DOHH2 (cell line): Measurements from ENCODE around the gene ARHGAP40.

ENCODE experiments used
- H3F3A ChIP-seq: fragments of 200-600 bp; sonication (generic), shearing (Covaris generic); 2 replicates; pipeline ENCODE4 v1.6.0; 2016; ENCODE audit warnings: antibody characterized with exemption, mild to moderate bottlenecking; ENCODE audit not compliant: control insufficient read depth, insufficient read depth
- H3K27ac ChIP-seq: fragments of 200-600 bp; sonication (generic); 2 replicates; pipeline ENCODE4 v1.5.1; 2014; ENCODE audit warnings: low read depth, mild to moderate bottlenecking, low read length, moderate library complexity
- H3K27me3 ChIP-seq: fragments of 200-600 bp; sonication (generic); 2 replicates; pipeline ENCODE4 v1.6.1; 2014; ENCODE audit warnings: mild to moderate bottlenecking, low read length, mixed read lengths; ENCODE audit not compliant: control insufficient read depth
- H3K36me3 ChIP-seq: fragments of 200-600 bp; sonication (generic); 2 replicates; pipeline ENCODE4 v1.6.1; 2014; ENCODE audit warnings: mild to moderate bottlenecking, low read length, moderate library complexity, mixed read lengths; ENCODE audit not compliant: control insufficient read depth
- H3K4me1 ChIP-seq: fragments of 200-600 bp; sonication (generic); 2 replicates; pipeline ENCODE4 v1.6.1; 2014; ENCODE audit warnings: mild to moderate bottlenecking, low read length, mixed read lengths; ENCODE audit not compliant: control insufficient read depth
- H3K4me2 ChIP-seq: fragments of 200-600 bp; sonication (generic); 2 replicates; pipeline ENCODE4 v1.6.0; 2014; ENCODE audit warnings: mild to moderate bottlenecking, low read length, moderate library complexity
- H3K4me3 ChIP-seq: fragments of 200-600 bp; sonication (generic); 2 replicates; pipeline ENCODE4 v1.5.1; 2014; ENCODE audit warnings: mild to moderate bottlenecking, low read length, mixed read lengths
- H3K79me2 ChIP-seq: fragments of 200-600 bp; sonication (generic); 2 replicates; pipeline ENCODE4 v1.6.1; 2014; ENCODE audit warnings: mild to moderate bottlenecking, low read length, mixed read lengths; ENCODE audit not compliant: control insufficient read depth
- H3K9me2 ChIP-seq: fragments of 200-600 bp; sonication (generic); replicated peaks from 2 replicates; pipeline ENCODE4 v1.6.1; 2014; ENCODE audit warnings: mild to moderate bottlenecking, low read length, mixed read lengths; ENCODE audit not compliant: control insufficient read depth
- H3K9me3 ChIP-seq: fragments of 200-600 bp; sonication (generic); 2 replicates; pipeline ENCODE4 v1.6.1; 2014; ENCODE audit warnings: antibody characterized with exemption, low read length, mixed read lengths; ENCODE audit not compliant: control insufficient read depth, insufficient read depth
- H4K20me1 ChIP-seq: fragments of 200-600 bp; sonication (generic); 2 replicates; pipeline ENCODE4 v1.6.0; 2014; ENCODE audit warnings: low read depth, mild to moderate bottlenecking, antibody characterized with exemption, low read length, moderate library complexity; ENCODE audit not compliant: control insufficient read depth, insufficient read depth
- EZH2phosphoT487 ChIP-seq: fragments of 200-600 bp; sonication (generic); IDR thresholded peaks from 2 replicates; pipeline ENCODE4 v1.6.1; 2017; ENCODE audit warnings: borderline replicate concordance, mild to moderate bottlenecking, antibody characterized with exemption, low read length, moderate library complexity, mixed read lengths
- TF ChIP-seq, protein P1 (sequence below): fragments of 200-600 bp; sonication (generic); IDR thresholded peaks from one replicate; pipeline ENCODE4 v1.5.1; 2014; ENCODE audit warnings: antibody characterized with exemption, mild to moderate bottlenecking, low read depth, low read length; ENCODE audit not compliant: poor library complexity, severe bottlenecking

The ARHGAP40 gene

DNA sequence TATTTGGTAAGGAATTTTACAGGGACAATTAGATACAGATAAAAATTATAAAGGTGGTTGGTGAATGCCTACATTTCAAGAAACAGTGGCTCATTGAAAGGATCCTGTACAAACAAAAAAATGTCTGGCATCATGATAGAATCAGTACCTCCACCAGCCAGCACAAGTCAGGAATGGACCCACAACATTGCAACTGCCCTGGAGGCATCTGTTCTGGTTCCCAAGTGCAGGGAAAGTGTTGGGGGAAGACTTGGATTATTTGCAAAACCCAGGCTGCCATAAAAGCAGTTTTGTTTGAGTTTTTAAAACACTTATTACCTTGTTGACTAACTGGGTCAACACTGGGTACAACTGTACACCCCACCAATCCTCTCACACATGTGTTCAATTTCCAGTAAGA, 24.3 kb downstream of the ARHGAP40 start:
- 0 out of 2 replicates have a peak, but pooled peaks cover under 1% of the 10 kb centered on the region for H3K27me3 ChIP-seq
- peaks cover 7% of the 10 kb centered on the region for H3K4me1 ChIP-seq
- H3K79me2 ChIP-seq = no peaks in the 10 kb centered on the region
- H3K36me3 ChIP-seq = no peaks in the 10 kb centered on the region
- TF ChIP-seq EZH2phosphoT487 = no peak
- TF ChIP-seq, protein P1, sequence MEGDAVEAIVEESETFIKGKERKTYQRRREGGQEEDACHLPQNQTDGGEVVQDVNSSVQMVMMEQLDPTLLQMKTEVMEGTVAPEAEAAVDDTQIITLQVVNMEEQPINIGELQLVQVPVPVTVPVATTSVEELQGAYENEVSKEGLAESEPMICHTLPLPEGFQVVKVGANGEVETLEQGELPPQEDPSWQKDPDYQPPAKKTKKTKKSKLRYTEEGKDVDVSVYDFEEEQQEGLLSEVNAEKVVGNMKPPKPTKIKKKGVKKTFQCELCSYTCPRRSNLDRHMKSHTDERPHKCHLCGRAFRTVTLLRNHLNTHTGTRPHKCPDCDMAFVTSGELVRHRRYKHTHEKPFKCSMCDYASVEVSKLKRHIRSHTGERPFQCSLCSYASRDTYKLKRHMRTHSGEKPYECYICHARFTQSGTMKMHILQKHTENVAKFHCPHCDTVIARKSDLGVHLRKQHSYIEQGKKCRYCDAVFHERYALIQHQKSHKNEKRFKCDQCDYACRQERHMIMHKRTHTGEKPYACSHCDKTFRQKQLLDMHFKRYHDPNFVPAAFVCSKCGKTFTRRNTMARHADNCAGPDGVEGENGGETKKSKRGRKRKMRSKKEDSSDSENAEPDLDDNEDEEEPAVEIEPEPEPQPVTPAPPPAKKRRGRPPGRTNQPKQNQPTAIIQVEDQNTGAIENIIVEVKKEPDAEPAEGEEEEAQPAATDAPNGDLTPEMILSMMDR = no peak
- no peaks in the 10 kb centered on the region for H3K9me3 ChIP-seq
- no peaks in the 10 kb centered on the region for H3F3A ChIP-seq
- no peaks in the 10 kb centered on the region for H3K9me2 ChIP-seq
- no peak overlapping the region for H3K4me3 ChIP-seq
- no peaks in the 10 kb centered on the region for H4K20me1 ChIP-seq
- no peak overlapping the region for H3K27ac ChIP-seq
- H3K4me2 ChIP-seq = no peak overlapping the region

DNA sequence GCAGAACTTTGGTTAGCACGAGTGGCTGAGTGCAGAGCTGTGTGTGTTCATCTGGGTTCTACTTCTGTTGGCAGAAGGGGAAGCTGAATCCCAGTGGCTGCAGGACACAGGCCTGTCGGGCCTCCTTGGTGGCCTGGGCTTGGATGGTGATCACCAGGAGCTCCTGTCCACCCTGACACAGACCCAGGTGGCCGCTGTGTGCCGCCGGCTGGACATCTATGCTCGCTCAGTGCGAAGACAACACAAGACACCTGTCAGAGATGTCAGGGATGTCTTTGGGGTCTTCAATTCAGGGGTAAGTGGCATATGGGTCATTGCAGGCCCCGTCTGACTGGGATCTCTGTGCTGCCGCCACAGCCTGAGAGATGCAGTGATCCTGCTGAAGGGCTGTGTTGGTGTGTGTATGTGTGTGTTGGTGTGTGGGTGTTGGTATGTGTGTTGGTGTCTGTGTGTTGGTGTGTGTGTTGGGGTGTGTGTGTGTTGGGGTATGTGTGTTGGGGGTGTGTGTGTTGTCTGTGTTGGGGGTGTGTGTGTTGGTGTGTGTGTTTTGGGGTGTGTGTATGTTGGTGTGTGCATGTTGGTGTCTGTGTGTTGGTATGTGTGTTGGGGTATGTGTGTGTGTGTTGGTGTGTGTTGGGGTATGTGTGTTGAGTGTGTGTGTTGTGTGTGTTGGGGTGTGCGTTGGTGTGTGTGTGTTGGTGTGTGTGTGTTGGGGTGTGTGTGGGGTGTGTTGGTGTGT, 25.5 kb downstream of the ARHGAP40 start:
- Histone ChIP-seq H3K4me2 (no peak overlapping the region), H3K27me3 (no peaks in the 10 kb centered on the region), H3K9me3 (no peaks in the 10 kb centered on the region), H3K79me2 (no peaks in the 10 kb centered on the region), H3K4me3 (no peak overlapping the region), H3K9me2 (no peaks in the 10 kb centered on the region), H3K36me3 (no peaks in the 10 kb centered on the region), H3K4me1 (peaks cover 7% of the 10 kb centered on the region), H4K20me1 (no peaks in the 10 kb centered on the region), H3F3A (no peaks in the 10 kb centered on the region), H3K27ac (no peak overlapping the region)
- TF ChIP-seq EZH2phosphoT487 = no peak
- TF ChIP-seq, protein P1 = no peak

DNA sequence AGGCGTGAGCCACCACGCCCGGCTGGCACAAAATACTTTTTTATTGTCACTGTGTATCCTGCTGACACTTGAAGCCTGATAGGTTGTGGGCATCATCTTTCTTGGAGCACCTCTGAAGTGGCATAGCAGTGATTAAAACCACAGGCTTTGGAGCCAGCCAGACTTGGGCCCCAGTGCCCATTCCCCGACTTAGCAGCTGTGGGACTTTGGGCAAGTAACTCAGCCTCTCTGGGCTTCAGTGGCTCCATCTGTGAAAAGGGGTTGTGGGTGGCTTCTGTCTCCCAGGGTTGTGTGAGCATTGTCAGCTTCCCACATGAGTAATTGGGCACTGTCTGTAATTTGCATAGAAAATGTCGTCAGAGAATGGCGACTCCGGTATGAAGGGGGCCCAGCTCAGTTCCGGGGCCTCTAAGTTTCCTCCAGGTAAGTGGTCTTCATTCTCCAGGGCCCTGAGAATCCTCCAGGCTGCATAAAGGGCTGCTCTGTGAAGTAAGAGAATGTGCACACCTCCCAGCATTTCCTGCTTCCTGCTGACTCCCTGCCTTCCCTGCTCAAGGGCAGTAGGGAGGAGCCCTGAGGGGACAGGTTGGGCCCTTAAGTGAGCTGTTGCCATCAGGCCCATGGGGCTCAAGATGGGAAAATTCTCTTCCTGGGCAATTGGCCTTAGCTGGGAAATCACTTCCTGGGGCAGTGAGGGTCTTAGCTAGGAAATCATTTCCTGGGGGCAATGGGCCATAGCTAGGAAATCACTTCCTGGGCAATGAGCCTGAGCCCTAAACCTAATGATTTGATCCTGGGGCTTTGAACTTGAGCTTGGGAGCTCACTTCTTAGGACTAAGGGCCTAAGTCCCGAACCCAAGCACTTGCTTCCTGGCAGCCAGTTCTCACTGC, 27.2 kb downstream of the ARHGAP40 start:
- no peaks in the 10 kb centered on the region for H3K9me2 ChIP-seq
- TF ChIP-seq EZH2phosphoT487 = no peak
- TF ChIP-seq, protein P1 = no peak
- H3K79me2 ChIP-seq = no peaks in the 10 kb centered on the region
- no peaks in the 10 kb centered on the region for H3K9me3 ChIP-seq
- H3K4me1 ChIP-seq = peaks cover 7% of the 10 kb centered on the region
- H4K20me1 ChIP-seq = no peaks in the 10 kb centered on the region
- no peak overlapping the region for H3K4me3 ChIP-seq
- no peaks in the 10 kb centered on the region for H3K27me3 ChIP-seq
- H3F3A ChIP-seq = no peaks in the 10 kb centered on the region
- no peak overlapping the region for H3K27ac ChIP-seq
- H3K4me2 ChIP-seq = 0 out of 2 replicates have a peak overlapping the region, but pooled peaks have one; percentile 21
- no peaks in the 10 kb centered on the region for H3K36me3 ChIP-seq
